ENCODE results near the gene RABL3. TPM values are rescaled to one million over a fixed set of nuclear protein-coding genes. Genes with fewer than 3 reads are reported as not detected.
"Not testable (repeated sequence)": the region's sequence is repeated elsewhere in the genome, so short reads cannot be mapped to it uniquely, and the experiment has no call there.

The RABL3 gene
- total and polyA plus RNA-seq, 2 of the 13 experiments (the other 11 are each of a cell fraction or from before 2014, with no cell fraction given), result 4.8 to 31.9 TPM

DNA sequence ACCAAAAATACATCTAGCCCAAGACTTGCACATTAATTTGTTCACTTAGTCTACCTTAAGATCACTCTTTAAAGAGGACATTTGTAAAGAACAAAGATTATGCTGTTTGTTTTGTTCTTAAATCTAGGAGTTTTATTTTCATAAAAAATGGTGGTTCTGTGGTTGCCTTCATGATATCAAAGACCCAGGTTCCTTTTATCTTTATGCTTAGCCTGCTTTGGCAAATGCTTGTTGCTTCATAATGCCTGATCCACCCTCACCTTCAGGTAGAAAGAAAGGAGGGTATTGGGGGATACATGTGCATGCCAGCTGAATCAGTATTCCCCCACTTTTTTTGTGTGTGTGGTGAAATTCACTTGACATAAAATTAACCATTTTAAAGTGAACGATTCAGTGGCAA lies 48.7 kb upstream of the RABL3 start:
- Histone ChIP-seq H3K9ac (ENCODE audit: insufficient read depth, low read depth, low read length) (no peak overlapping the region), H3K9me3 (ENCODE audit: low read length) (no peaks in the 10 kb centered on the region), H3K36me3 (replicated peaks in 1 of 2; ENCODE audit: control insufficient read depth in 1 of 2, insufficient read depth in 2 of 2, low read length in 2 of 2) (no peaks in the 10 kb centered on the region), H2AFZ (ENCODE audit: low read length) (no peak overlapping the region), H3K4me2 (ENCODE audit: low read depth, low read length) (no peak overlapping the region), H3K79me2 (ENCODE audit: insufficient read depth, low read length) (no peaks in the 10 kb centered on the region), H3K27ac (ENCODE audit: extremely low read length, insufficient read depth, low read length) (no peak overlapping the region), H3K4me1 (ENCODE audit: insufficient read depth, low read length) (peaks cover 22% of the 10 kb centered on the region), H3K4me3 (replicated peaks in 1 of 3; ENCODE audit: insufficient read depth in 1 of 3, low read depth in 2 of 3, low read length in 3 of 3) (no peak overlapping the region), H4K20me1 (ENCODE audit: insufficient read depth, low read length) (no peaks in the 10 kb centered on the region), H3K27me3 (ENCODE audit: control insufficient read depth in 1 of 2, insufficient read depth in 2 of 2, low read length in 2 of 2) (no peaks in the 10 kb centered on the region)
- POLR2A ChIA-PET, result no interaction called here
- BruUV-seq (replicated peaks), result no TSS peak
- no peak for TF ChIP-seq ZNF781 (CRISPR knock-in tag; IDR thresholded peaks at IDR 0.05; ENCODE audit: borderline replicate concordance, not compliant biosample characterization)
- no peak for TF ChIP-seq ZHX2 (IDR thresholded peaks at IDR 0.05; ENCODE audit: low read depth)
- TF ChIP-seq ZHX2 (CRISPR knock-in tag; IDR thresholded peaks at IDR 0.05; ENCODE audit: borderline replicate concordance), result no peak
- no peak for TF ChIP-seq SP5 (CRISPR knock-in tag; IDR thresholded peaks at IDR 0.05; ENCODE audit: borderline replicate concordance, low read depth)
- TF ChIP-seq, protein P1, sequence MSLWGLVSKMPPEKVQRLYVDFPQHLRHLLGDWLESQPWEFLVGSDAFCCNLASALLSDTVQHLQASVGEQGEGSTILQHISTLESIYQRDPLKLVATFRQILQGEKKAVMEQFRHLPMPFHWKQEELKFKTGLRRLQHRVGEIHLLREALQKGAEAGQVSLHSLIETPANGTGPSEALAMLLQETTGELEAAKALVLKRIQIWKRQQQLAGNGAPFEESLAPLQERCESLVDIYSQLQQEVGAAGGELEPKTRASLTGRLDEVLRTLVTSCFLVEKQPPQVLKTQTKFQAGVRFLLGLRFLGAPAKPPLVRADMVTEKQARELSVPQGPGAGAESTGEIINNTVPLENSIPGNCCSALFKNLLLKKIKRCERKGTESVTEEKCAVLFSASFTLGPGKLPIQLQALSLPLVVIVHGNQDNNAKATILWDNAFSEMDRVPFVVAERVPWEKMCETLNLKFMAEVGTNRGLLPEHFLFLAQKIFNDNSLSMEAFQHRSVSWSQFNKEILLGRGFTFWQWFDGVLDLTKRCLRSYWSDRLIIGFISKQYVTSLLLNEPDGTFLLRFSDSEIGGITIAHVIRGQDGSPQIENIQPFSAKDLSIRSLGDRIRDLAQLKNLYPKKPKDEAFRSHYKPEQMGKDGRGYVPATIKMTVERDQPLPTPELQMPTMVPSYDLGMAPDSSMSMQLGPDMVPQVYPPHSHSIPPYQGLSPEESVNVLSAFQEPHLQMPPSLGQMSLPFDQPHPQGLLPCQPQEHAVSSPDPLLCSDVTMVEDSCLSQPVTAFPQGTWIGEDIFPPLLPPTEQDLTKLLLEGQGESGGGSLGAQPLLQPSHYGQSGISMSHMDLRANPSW (CRISPR knock-in tag; IDR thresholded peaks at IDR 0.05; ENCODE audit: borderline replicate concordance), result no peak
- no peak for TF ChIP-seq GFI1 (CRISPR knock-in tag; IDR thresholded peaks at IDR 0.05; ENCODE audit: borderline replicate concordance)
- TF ChIP-seq STAT5B (CRISPR knock-in tag; IDR thresholded peaks at IDR 0.05), result no peak
- intact Hi-C loops (cut with micrococcal nuclease; ENCODE audit: unreplicated experiment) (no loop called here), in situ Hi-C loops (cut with HindIII; ENCODE audit: extremely low pct_ligation_motif_present, low pct_unique_long_range_greater_than_20kb) (loop anchor here (5.0 kb wide), 1 partner anchor 169 kb away; no protein-coding TSS in a partner anchor)
- no peak for ATAC-seq
- WGBS (ENCODE audit: low lambda C conversion rate), result 50% methylated on average over 1 of the region's 1 CpG
- DNase-seq (ENCODE audit: low spot score), result no peak
- no peak for FAIRE-seq
- CTCF ChIA-PET (ENCODE audit: low intra/inter-chr PET ratio, low total read pairs), result no interaction called here

GRCh38 chr3:120785832-120786231 lies 43.5 kb upstream of the RABL3 start:
- H3K4me3 ChIP-seq (replicated peaks in 1 of 3; ENCODE audit: insufficient read depth in 1 of 3, low read depth in 2 of 3, low read length in 3 of 3); H3K4me2 ChIP-seq (ENCODE audit: low read depth, low read length); BruUV-seq (replicated peaks); DNase-seq (ENCODE audit: low spot score); H3K9ac ChIP-seq (ENCODE audit: insufficient read depth, low read depth, low read length); H3K79me2 ChIP-seq (ENCODE audit: insufficient read depth, low read length); CTCF ChIA-PET (ENCODE audit: low intra/inter-chr PET ratio, low total read pairs); ATAC-seq; POLR2A ChIA-PET; H4K20me1 ChIP-seq (ENCODE audit: insufficient read depth, low read length); H3K9me3 ChIP-seq (ENCODE audit: low read length); in situ Hi-C loops (cut with HindIII; ENCODE audit: extremely low pct_ligation_motif_present, low pct_unique_long_range_greater_than_20kb); H3K4me1 ChIP-seq (ENCODE audit: insufficient read depth, low read length); H3K27me3 ChIP-seq (ENCODE audit: control insufficient read depth in 1 of 2, insufficient read depth in 2 of 2, low read length in 2 of 2); H3K27ac ChIP-seq (ENCODE audit: extremely low read length, insufficient read depth, low read length); FAIRE-seq; intact Hi-C loops (cut with micrococcal nuclease; ENCODE audit: unreplicated experiment); H2AFZ ChIP-seq (ENCODE audit: low read length): not testable (repeated sequence)
- 77% methylated on average over 5 of the region's 5 CpGs for WGBS (ENCODE audit: low lambda C conversion rate)
- H3K36me3 ChIP-seq (replicated peaks in 1 of 2; ENCODE audit: control insufficient read depth in 1 of 2, insufficient read depth in 2 of 2, low read length in 2 of 2), result peaks cover 2 to 11% of the 10 kb centered on the region in 2 experiments; a peak in 3 of 5 replicates

All from HepG2 (cell line).